ENCODE results near the gene PAX6.

PAX6 gene

DNA sequence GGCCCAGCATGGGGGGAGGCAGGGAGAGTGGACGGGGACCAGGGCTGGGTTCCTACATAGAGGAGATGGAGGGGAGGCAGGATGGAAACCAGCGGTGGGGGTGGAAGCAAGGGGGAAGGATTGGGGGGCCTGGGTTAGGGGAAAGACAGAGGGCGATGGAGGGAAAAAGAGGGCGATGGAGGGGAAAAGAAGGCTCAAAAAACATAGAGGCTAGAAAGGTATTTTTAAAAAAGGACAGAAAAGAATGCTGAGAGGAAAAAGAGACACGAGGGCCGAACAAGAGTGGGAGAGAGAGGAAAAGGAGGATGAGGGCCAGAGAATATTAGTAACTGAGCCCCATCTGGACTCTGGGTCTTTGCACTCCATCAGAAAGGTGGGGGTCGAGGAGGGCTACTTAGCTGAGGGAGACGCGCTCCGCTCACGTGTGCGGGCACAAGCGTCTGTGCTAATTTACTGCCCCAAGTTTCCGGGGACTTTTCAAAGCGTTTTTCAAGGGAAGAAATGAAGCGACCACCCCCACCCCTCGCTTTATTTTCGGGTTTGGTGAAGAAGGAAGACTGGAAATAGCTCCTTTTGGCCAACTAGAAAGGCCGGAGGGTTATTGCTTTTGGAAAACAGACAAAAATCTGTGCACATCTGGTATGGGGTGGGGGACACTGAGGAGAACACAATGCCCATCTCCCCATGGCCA lies 14.5 kb downstream of the PAX6 start:
- DNase-seq = no peak

DNA sequence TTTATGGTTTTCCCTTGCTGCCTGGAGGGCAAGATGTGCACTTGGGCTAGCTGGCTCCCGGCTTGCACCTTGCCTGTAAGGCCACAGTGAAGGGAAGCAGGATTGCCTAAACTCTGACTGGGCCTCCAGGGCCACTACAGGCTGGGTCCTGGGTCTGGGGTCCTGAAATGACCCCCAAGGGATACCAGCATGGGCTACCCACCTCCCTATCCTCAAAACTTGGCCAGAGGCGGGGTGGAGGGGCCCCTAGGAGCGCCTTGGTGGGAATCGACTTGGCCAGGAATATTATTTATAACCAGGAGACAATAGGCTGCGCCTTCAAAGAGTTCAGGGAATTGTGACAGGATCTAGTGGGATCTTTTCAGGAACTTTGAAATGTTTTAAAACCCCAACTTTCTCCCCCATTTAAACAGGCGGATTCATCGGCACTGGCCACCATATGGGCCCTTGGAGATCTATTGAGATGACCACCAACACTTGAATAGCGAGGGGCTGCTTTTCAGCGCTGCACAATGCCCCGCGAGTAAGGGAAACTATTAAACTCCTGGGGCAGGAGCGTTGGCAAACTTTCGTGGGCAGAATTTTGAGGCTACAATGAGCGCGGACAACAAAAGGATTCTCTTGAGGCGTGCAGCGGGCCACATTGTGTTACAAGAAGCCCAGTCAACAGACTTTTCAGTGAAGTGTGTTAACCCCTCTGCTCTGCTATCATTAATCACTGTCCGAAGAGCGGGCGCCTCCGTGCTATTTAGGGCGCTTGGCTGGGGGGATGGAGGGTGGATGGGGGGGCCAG lies 15.2 kb downstream of the PAX6 start:
- no peak for DNase-seq

DNA sequence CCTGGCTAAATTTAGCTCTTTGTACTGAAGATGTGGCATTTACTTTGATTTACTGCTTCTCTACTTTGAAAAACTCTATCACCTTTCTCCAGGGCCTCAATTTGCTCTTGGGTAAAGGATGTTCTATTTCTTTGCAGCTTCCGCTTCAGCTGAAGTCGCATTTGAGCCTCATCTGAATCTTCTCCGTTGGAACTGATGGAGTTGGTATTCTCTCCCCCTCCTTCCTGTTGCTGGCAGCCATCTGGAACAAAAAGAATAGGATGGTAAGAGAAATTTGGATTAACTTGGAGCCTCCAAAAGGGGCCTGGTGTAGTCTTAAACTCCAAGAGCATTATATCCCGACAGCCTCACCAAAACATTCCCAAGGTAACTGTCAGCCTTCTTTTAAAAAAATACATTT lies 16.6 kb downstream of the PAX6 start:
- no peak for DNase-seq

DNA sequence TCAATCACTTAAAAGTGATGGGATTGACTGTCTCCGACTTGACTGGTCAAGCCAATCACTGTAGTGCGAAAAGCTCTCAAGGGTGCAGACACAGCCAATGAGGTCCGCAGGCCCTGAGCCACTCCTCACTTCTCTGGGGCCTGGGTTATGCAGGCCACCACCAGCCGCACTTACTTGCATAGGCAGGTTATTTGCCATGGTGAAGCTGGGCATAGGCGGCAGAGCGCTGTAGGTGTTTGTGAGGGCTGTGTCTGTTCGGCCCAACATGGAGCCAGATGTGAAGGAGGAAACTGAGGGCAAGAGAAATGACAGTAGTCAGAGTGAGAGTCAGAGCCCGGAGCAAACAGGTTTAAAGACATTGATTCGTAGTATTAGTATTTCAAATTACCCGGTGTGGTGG lies 17.9 kb downstream of the PAX6 start:
- DNase-seq = no peak

DNA sequence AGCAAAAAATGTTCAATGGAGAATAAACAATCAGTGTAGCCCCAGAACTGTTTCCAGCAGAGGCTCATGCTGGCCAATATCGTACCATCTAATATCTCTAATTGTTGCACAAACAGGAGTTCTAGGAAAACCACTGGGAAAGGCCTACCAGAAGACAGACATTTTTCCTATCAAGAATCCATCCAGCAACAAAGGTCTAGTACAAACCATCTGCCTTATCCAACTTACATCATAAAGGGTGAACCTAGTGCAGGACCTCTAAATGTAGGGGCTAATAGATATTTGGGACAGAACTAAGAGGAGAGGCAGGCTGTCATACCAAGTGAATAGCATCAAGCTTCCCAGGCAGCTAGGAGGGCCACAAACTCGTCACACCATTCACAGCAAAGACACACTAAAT lies 18.7 kb downstream of the PAX6 start:
- DNase-seq = no peak

- no peak for DNase-seq
Observed at GRCh38 chr11:31792036-31792435, 19.1 kb downstream of the PAX6 start.

GRCh38 chr11:31790649-31791048 lies 20.5 kb downstream of the PAX6 start:
- DNase-seq = no peak

DNA sequence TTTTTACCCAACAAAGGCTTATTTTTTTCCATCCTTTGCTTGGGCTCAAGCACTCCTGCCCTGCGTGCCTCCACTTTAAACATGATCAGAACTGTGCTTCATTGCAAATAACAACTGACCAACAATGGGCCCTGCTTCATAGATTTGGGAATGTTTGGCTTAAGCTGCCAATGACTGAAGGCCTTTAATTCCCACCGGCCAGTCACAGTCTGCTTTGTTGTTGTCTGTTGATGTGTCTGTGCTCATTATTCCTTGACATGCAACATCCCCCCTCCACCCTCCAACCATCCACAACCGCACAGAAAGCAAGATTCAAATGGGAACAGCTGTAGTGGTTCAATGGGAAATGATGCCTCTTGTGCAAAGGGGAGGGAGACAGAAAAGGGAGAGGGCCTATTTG lies 23.0 kb downstream of the PAX6 start:
- DNase-seq = no peak

- no peak for DNase-seq
Observed at GRCh38 chr11:31786996-31787685, 24.0 kb downstream of the PAX6 start.

- DNase-seq = no peak
Observed at GRCh38 chr11:31784611-31785010, 26.5 kb downstream of the PAX6 start.

DNA sequence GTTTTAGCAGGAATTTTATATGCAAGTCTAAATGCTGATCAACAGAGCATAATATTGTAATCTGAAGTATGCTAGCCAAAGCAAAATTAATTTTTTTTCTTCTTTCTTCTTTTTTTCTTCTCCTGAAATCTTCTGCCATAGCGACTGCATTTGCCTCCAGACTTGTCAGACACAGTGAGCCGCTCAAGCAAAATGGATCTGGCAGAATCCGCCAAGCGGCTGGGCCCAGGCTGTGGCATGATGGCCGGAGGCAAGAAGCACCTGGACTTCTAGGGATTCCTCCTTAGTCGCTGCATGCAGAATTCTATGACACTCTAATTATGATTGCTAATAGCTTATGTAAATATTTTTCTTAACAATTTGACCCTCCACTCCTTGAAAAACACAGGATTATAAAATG lies 27.9 kb downstream of the PAX6 start:
- DNase-seq = no peak

- no peak for DNase-seq
Observed at GRCh38 chr11:31782257-31782656, 28.9 kb downstream of the PAX6 start.

DNA sequence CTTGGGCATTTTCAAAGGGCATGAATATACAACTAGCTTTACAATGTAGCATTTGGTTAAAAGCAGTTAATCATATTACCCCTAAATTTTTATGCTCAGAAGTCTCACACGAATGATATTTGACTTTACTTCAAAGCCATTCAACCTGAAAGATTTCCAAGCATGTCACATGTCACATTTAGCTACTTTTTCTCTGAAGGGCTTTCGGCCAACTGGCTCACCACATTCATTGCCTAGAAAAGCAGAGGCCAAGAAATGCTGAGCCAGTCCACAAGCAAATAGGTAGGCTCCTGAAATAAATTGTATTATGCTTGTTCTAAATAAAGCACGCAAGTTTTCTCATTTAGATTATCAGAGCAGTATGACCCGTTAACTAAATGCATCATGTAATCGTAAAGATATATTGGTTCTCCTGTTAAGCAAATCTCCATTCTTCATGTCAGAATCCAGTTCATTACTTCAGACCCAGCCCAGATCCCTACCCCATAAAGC lies 30.6 kb downstream of the PAX6 start:
- no peak for DNase-seq

GRCh38 chr11:31780078-31780477 lies 31.0 kb downstream of the PAX6 start:
- DNase-seq = no peak

DNA sequence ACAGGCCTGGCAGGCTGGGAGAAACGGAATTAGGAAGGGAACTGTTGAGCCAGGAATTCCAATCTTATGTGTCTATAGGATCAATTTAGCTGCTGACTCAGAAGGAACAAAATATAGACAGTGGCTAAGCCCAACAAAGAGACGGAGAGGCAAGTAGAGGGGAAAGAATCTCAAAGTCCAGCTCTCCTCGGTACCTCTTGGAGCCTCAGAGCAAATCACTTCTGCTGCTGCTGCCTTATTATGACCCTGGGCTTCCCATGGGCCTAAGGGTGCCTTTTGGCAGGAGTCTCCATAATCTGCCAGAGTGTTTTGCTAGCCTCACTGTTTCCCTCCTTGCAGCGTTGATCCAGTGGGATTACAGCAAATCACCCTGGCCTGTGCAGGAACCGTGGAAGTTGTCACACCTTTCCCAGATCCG lies 31.7 kb downstream of the PAX6 start:
- no peak for DNase-seq

DNA sequence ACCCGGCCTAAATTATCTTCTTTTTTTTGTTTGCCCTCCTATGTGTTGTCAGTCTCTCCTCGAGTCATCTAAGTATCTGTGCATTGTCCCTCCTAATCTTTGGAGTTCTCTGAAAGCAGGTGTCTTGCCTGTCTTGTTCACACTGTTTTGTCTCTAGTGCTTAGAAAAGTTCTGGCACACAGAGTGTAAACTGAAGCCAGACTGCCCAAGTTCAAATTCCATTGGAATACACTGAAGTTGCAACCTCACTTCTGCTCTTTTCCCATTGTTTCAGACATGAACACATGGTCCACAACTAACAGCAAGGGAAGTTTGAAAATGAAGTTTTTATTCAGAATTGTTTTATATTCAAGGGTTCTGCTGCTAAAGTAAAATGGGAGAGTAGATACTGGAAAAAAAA lies 38.7 kb downstream of the PAX6 start:
- no peak for DNase-seq

DNA sequence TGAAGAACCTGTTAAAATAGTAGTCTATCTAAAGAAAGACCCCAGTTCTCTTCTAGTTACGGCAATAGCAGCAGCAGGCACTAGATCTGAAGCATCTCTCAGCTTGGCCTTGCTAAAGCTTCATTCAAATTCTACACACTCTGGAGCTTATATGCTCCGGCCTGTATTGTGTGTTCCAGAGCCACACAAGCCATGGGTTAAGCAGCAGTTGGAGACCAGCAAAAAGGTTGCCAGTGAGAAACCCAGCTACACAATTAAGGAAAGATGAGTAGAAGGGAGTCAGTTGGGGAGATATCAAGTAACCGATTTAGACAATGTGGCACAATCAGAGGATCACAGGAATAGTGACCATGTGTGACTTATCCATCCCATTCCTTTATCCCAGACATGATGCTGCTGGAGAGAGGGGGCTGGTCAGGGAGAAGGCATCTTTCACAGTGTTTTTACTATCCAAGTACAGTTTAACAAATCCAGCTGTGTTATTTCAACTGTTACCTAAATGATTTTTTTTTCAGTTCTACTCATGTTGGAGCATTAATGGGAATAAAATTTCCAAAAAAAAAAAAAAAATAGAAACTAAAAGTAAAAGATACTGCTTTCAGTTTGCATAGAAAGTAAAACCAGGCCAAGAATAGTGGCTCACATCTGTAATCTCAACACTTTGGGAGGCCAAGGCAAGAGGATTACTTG lies 41.0 kb downstream of the PAX6 start:
- no peak for DNase-seq

- no peak for DNase-seq
Observed at GRCh38 chr11:31768749-31769640, 42.1 kb downstream of the PAX6 start.

- no peak for DNase-seq
Observed at GRCh38 chr11:31767685-31768084, 43.4 kb downstream of the PAX6 start.

- no peak for DNase-seq
Observed at GRCh38 chr11:31767066-31767465, 44.1 kb downstream of the PAX6 start.

- peak; percentile 39 for DNase-seq
Observed at GRCh38 chr11:31764766-31765165, 46.4 kb downstream of the PAX6 start.

GRCh38 chr11:31764261-31764660 lies 46.9 kb downstream of the PAX6 start:
- no peak for DNase-seq
